ENCODE results near the gene BTBD16. TPM values are rescaled to one million over a fixed set of nuclear protein-coding genes. Genes with fewer than 3 reads are reported as not detected.
A peak's percentile ranks its signal among the peaks of the same experiment; 100 is the strongest.

BTBD16 gene
- total and polyA plus RNA-seq, 2 of the 13 experiments (the other 11 are each of a cell fraction or from before 2014, with no cell fraction given): 5.0 to 11.9 TPM

DNA sequence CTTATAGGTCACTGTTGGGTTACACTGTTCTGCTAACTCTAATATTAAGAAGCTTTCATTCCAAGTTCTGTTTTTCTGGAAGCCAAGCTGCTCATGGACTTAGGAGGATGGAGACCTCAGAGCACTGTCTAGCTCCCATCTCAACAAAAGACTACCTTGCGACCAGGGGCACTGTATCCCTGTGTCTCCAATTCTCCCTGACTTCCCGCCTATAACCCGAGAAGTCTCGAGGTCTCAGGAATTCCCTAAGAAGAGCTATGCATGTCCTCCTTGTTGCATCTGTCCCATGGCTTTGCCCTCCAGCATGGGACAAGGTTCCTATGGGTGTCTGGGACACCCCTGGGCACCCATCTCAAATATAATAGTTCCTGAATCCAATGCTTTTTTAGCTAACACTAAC, 31.2 kb downstream of the BTBD16 start (continued):
- TF ChIP-seq CAMTA2 (CRISPR knock-in tag; IDR thresholded peaks at IDR 0.05; ENCODE audit: borderline replicate concordance) (no peak), RBAK (CRISPR knock-in tag; IDR thresholded peaks at IDR 0.05) (no peak), ZKSCAN5 (CRISPR knock-in tag; IDR thresholded peaks at IDR 0.05) (no peak), ZNF253 (CRISPR knock-in tag; IDR thresholded peaks at IDR 0.05; ENCODE audit: borderline replicate concordance) (no peak), SP1 (IDR thresholded peaks at IDR 0.05) (no peak), SP1 (CRISPR knock-in tag; IDR thresholded peaks at IDR 0.05) (no peak), ZNF644 (CRISPR knock-in tag; IDR thresholded peaks at IDR 0.05; ENCODE audit: low read depth) (no peak)
- TF ChIP-seq, protein P1, sequence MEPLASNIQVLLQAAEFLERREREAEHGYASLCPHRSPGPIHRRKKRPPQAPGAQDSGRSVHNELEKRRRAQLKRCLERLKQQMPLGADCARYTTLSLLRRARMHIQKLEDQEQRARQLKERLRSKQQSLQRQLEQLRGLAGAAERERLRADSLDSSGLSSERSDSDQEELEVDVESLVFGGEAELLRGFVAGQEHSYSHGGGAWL (CRISPR knock-in tag; IDR thresholded peaks at IDR 0.05): no peak

DNA sequence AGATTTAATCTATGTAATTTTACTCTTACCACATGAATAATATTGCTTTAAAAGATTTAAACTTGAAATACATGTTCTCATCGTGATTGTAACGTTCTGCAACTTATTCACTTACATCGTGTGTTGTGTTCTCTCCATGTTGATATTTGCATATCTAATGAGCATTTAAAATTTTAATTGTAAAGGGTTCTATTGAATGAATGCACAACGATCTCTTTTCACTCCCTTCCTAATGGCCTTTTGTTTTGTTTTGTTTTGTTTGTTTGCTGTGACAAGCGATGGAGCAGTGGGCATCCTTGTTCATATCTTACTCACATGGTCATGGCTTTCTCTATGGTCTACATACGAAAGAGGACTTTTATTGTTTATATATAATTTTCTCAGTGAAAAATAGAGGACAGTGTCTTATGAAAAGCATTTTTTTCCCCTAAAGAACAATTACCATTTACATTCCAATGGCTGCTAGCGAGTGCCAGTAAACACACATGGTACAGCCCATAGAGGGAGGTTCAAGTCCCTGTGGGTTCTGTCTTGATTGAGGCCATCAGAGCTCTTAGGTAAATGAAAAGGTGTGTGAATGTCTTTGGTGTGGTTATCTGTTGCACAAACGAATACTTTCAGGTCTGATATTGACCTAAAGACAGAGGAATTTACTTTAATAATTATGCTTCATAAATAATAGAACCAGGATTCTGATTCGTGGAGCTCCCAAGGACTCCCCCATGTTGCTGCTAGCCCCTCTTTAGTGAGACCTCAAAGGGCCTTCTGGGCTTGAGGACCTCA, 32.4 kb downstream of the BTBD16 start:
- no peak for FAIRE-seq
- in situ Hi-C loops (cut with HindIII; ENCODE audit: extremely low pct_ligation_motif_present, low pct_unique_long_range_greater_than_20kb): no loop called here
- TF ChIP-seq, protein P2, sequence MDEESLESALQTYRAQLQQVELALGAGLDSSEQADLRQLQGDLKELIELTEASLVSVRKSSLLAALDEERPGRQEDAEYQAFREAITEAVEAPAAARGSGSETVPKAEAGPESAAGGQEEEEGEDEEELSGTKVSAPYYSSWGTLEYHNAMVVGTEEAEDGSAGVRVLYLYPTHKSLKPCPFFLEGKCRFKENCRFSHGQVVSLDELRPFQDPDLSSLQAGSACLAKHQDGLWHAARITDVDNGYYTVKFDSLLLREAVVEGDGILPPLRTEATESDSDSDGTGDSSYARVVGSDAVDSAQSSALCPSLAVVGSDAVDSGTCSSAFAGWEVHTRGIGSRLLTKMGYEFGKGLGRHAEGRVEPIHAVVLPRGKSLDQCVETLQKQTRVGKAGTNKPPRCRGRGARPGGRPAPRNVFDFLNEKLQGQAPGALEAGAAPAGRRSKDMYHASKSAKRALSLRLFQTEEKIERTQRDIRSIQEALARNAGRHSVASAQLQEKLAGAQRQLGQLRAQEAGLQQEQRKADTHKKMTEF (CRISPR knock-in tag; IDR thresholded peaks at IDR 0.05): 0 out of 2 replicates have a peak, but pooled peaks have one; percentile 0
- TF ChIP-seq, protein P3, sequence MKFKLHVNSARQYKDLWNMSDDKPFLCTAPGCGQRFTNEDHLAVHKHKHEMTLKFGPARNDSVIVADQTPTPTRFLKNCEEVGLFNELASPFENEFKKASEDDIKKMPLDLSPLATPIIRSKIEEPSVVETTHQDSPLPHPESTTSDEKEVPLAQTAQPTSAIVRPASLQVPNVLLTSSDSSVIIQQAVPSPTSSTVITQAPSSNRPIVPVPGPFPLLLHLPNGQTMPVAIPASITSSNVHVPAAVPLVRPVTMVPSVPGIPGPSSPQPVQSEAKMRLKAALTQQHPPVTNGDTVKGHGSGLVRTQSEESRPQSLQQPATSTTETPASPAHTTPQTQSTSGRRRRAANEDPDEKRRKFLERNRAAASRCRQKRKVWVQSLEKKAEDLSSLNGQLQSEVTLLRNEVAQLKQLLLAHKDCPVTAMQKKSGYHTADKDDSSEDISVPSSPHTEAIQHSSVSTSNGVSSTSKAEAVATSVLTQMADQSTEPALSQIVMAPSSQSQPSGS (CRISPR knock-in tag; IDR thresholded peaks at IDR 0.05): no peak
- 0 out of 2 replicates have a peak, but pooled peaks have one; percentile 2 for TF ChIP-seq ZNF792 (CRISPR knock-in tag; IDR thresholded peaks at IDR 0.05)
- TF ChIP-seq CHCHD3 (CRISPR knock-in tag; IDR thresholded peaks at IDR 0.05): no peak
- TF ChIP-seq, protein P4, sequence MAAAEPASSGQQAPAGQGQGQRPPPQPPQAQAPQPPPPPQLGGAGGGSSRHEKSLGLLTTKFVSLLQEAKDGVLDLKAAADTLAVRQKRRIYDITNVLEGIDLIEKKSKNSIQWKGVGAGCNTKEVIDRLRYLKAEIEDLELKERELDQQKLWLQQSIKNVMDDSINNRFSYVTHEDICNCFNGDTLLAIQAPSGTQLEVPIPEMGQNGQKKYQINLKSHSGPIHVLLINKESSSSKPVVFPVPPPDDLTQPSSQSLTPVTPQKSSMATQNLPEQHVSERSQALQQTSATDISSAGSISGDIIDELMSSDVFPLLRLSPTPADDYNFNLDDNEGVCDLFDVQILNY (CRISPR knock-in tag; conservative IDR thresholded peaks at IDR 0.05): no peak
- 0 out of 2 replicates have a peak, but pooled peaks have one; percentile 0 for TF ChIP-seq ZNF317 (CRISPR knock-in tag; IDR thresholded peaks at IDR 0.05)
- TF ChIP-seq, protein P5, sequence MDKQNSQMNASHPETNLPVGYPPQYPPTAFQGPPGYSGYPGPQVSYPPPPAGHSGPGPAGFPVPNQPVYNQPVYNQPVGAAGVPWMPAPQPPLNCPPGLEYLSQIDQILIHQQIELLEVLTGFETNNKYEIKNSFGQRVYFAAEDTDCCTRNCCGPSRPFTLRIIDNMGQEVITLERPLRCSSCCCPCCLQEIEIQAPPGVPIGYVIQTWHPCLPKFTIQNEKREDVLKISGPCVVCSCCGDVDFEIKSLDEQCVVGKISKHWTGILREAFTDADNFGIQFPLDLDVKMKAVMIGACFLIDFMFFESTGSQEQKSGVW (CRISPR knock-in tag; IDR thresholded peaks at IDR 0.05; ENCODE audit: borderline replicate concordance): no peak
- TF ChIP-seq HMGA1 (CRISPR knock-in tag; conservative IDR thresholded peaks at IDR 0.05): no peak
- TF ChIP-seq HHEX (CRISPR knock-in tag; IDR thresholded peaks at IDR 0.05): peak; percentile 58
- TF ChIP-seq TBX3 (IDR thresholded peaks at IDR 0.05; ENCODE audit: borderline replicate concordance): peak; percentile 94
- peak; percentile 64 for TF ChIP-seq TCF7 (IDR thresholded peaks at IDR 0.05; ENCODE audit: low read depth)

More for the DNA sequence above, 32.4 kb downstream of the BTBD16 start:
- H3K79me2 ChIP-seq (ENCODE audit: insufficient read depth, low read length): no peaks in the 10 kb centered on the region
- intact Hi-C loops (cut with micrococcal nuclease; ENCODE audit: unreplicated experiment): no loop called here
- BruUV-seq (replicated peaks): TSS peak; percentile 94
- H3K36me3 ChIP-seq (replicated peaks in 1 of 2; ENCODE audit: control insufficient read depth in 1 of 2, insufficient read depth in 2 of 2, low read length in 2 of 2): no peaks in the 10 kb centered on the region
- peaks cover 5% of the 10 kb centered on the region; the same call in 1 of the 2 replicates for H3K9me3 ChIP-seq (ENCODE audit: low read length)
- peaks cover 92% of the 10 kb centered on the region for H3K4me1 ChIP-seq (ENCODE audit: insufficient read depth, low read length)
- peak overlapping the region; percentile 40 for H3K9ac ChIP-seq (ENCODE audit: insufficient read depth, low read depth, low read length)
- CTCF ChIA-PET (ENCODE audit: low intra/inter-chr PET ratio, low total read pairs): no interaction called here
- H2AFZ ChIP-seq (ENCODE audit: low read length): no peak overlapping the region
- H4K20me1 ChIP-seq (ENCODE audit: insufficient read depth, low read length): no peaks in the 10 kb centered on the region
- ATAC-seq (peak; percentile 5; the same call in 1 of the 3 replicates), DNase-seq (ENCODE audit: low spot score) (peak; percentile 69)
- 72% methylated on average over 9 of the region's 9 CpGs for WGBS (ENCODE audit: low lambda C conversion rate)
- peak overlapping the region; percentile 84 for H3K27ac ChIP-seq (ENCODE audit: extremely low read length, insufficient read depth, low read length)
- peak overlapping the region in 1 of 3 experiments; percentile 19; a peak in 1 of 6 replicates for H3K4me3 ChIP-seq (replicated peaks in 1 of 3; ENCODE audit: insufficient read depth in 1 of 3, low read depth in 2 of 3, low read length in 3 of 3)
- peak overlapping the region; percentile 60 for H3K4me2 ChIP-seq (ENCODE audit: low read depth, low read length)
- POLR2A ChIA-PET: interaction anchor here (0.9 to 2.8 kb wide), 8 partner anchors 20 to 71 kb away, joined by 3 to 21 read pairs (median 8); partner anchors contain the start of gene PLEKHA1
- H3K27me3 ChIP-seq (ENCODE audit: control insufficient read depth in 1 of 2, insufficient read depth in 2 of 2, low read length in 2 of 2): no peaks in the 10 kb centered on the region

All from HepG2 (cell line).